H1 (cell line): ENCODE results near the gene SSR2. TPM values are rescaled to one million over a fixed set of nuclear protein-coding genes. Genes with fewer than 3 reads are reported as not detected.

Experiments
- CTCF ChIA-PET: fragments of 300-600 bp; sonication (Branson Sonifier 250); formaldehyde crosslinking; loops from one replicate; lab custom pipeline; 2021; ENCODE audit not compliant: partially characterized antibody; lab: Charles Lee
- POLR2A ChIA-PET: fragments of 300-600 bp; sonication (Branson Sonifier 250); formaldehyde crosslinking; loops from one replicate; lab custom pipeline; 2021; ENCODE audit warnings: inconsistent platforms; ENCODE audit not compliant: partially characterized antibody; lab: Charles Lee
- DNase-seq, 2 experiments: peaks; one replicate each; pipeline versions ENCODE4 v3.0.0 to v3.0.0-alpha.2; 2010 to 2022; ENCODE audit warnings: low spot score in 2 of 2, low read depth in 1 of 2, mixed read lengths in 1 of 2
- FAIRE-seq: peaks from 2 replicates; lab custom pipeline; 2011; peaks lifted over from hg19 to GRCh38; lab: Jason Lieb, UNC
- H2AFZ ChIP-seq: 2 replicates; pipeline ENCODE4 v1.8.1; 2012; ENCODE audit warnings: low read length, inconsistent platforms
- H2AK5ac ChIP-seq: 2 replicates; pipeline ENCODE4 v1.6.1; 2013; ENCODE audit warnings: low read depth, low read length
- H2BK120ac ChIP-seq: replicated peaks from 2 replicates; pipeline ENCODE3; 2013; ENCODE audit warnings: low read depth, low read length, inconsistent platforms
- H2BK12ac ChIP-seq: 2 replicates; pipeline ENCODE4 v1.6.1; 2013; ENCODE audit warnings: low read depth, low read length
- H2BK15ac ChIP-seq: 2 replicates; pipeline ENCODE4 v1.6.1; 2013; ENCODE audit warnings: low read length
- H2BK20ac ChIP-seq: 2 replicates; pipeline ENCODE4 v1.6.1; 2013; ENCODE audit warnings: low read length
- H2BK5ac ChIP-seq: 2 replicates; pipeline ENCODE4 v1.6.1; 2013; ENCODE audit warnings: low read depth, low read length
- H3K14ac ChIP-seq: 2 replicates; pipeline ENCODE4 v1.6.1; 2013; ENCODE audit warnings: inconsistent platforms; ENCODE audit not compliant: insufficient read length
- H3K18ac ChIP-seq: 2 replicates; pipeline ENCODE4 v1.6.1; 2013; ENCODE audit warnings: low read length; ENCODE audit errors: extremely low read depth
- H3K23ac ChIP-seq: 2 replicates; pipeline ENCODE4 v1.6.1; 2013; ENCODE audit warnings: inconsistent platforms; ENCODE audit not compliant: insufficient read length
- H3K23me2 ChIP-seq: 2 replicates; pipeline ENCODE4 v1.6.1; 2013; ENCODE audit warnings: low read depth, low read length
- H3K27ac ChIP-seq: 2 replicates; pipeline ENCODE4 v1.6.1; 2011; ENCODE audit warnings: low read depth, low read length, inconsistent platforms
- H3K27me3 ChIP-seq, 4 experiments: replicated peaks in 1 of 4; 1 replicate in 1 of 4; 2 replicates in 3 of 4; pipeline versions ENCODE4 v1.6.1 to v1.8.1; 2011 to 2013; ENCODE audit warnings: low read length in 3 of 4, mild to moderate bottlenecking in 3 of 4, inconsistent platforms in 2 of 4, mixed read lengths in 2 of 4, moderate library complexity in 1 of 4; ENCODE audit not compliant: control insufficient read depth in 3 of 4, insufficient read depth in 3 of 4; ENCODE audit errors: extremely low read depth in 1 of 4
- H3K36me3 ChIP-seq, 4 experiments: 2 replicates each; pipeline versions ENCODE4 v1.6.1 to v1.8.1; 2011 to 2013; ENCODE audit warnings: mild to moderate bottlenecking in 4 of 4, low read length in 3 of 4, moderate library complexity in 2 of 4, control low read depth in 1 of 4, inconsistent platforms in 1 of 4; ENCODE audit not compliant: insufficient read depth in 4 of 4, control insufficient read depth in 2 of 4
- H3K4ac ChIP-seq: replicated peaks from 2 replicates; pipeline ENCODE3; 2013; ENCODE audit warnings: low read length, low read depth, mixed read lengths, inconsistent platforms; ENCODE audit not compliant: insufficient read length
- H3K4me1 ChIP-seq, 4 experiments: replicated peaks in 1 of 4; 1 replicate in 1 of 4; 2 replicates in 3 of 4; pipeline versions ENCODE4 v1.6.1 to v1.8.1; 2011 to 2013; ENCODE audit warnings: low read length in 3 of 4, inconsistent platforms in 2 of 4, mixed read lengths in 1 of 4; ENCODE audit not compliant: insufficient read depth in 4 of 4, control insufficient read depth in 3 of 4
- H3K4me2 ChIP-seq, 2 experiments: 2 replicates each; pipeline versions ENCODE4 v1.6.1 to v1.8.1; 2011 to 2013; ENCODE audit warnings: low read depth in 2 of 2, low read length in 2 of 2, control low read depth in 1 of 2, inconsistent platforms in 1 of 2, mild to moderate bottlenecking in 1 of 2; ENCODE audit not compliant: insufficient read depth in 1 of 2
- H3K4me3 ChIP-seq, 4 experiments: fragments of 200-600, 300-600 bp in 1 of 4; sonication (generic), shearing (Covaris generic), sonication (Bioruptor Twin) in 1 of 4; 2 replicates each; pipeline versions ENCODE4 v1.5.1 to v1.8.1; 2011 to 2016; ENCODE audit warnings: low read length in 4 of 4, low read depth in 3 of 4, control low read depth in 2 of 4, inconsistent platforms in 2 of 4, mild to moderate bottlenecking in 2 of 4, mixed read lengths in 1 of 4, moderate library complexity in 1 of 4; ENCODE audit not compliant: insufficient read depth in 2 of 4; ENCODE audit errors: extremely low read depth in 1 of 4
- H3K56ac ChIP-seq: replicated peaks from 2 replicates; pipeline ENCODE3; 2013; ENCODE audit warnings: low read depth, mild to moderate bottlenecking, mixed read lengths, low read length, inconsistent platforms; ENCODE audit not compliant: insufficient read length
- H3K79me1 ChIP-seq: 2 replicates; pipeline ENCODE4 v1.6.1; 2013; ENCODE audit warnings: low read depth, low read length, control low read depth
- H3K79me2 ChIP-seq, 2 experiments: 2 replicates each; pipeline versions ENCODE4 v1.6.1 to v1.8.1; 2012 to 2013; ENCODE audit warnings: low read length in 2 of 2, mild to moderate bottlenecking in 2 of 2, inconsistent platforms in 1 of 2; ENCODE audit not compliant: insufficient read depth in 2 of 2, control insufficient read depth in 1 of 2
- H3K9ac ChIP-seq, 4 experiments: replicated peaks in 1 of 4; 1 replicate in 1 of 4; 2 replicates in 3 of 4; pipeline versions ENCODE4 v1.6.1 to v1.8.1; 2011 to 2013; ENCODE audit warnings: low read depth in 3 of 4, low read length in 3 of 4, control low read depth in 2 of 4, mild to moderate bottlenecking in 2 of 4, moderate library complexity in 2 of 4, inconsistent platforms in 1 of 4; ENCODE audit errors: extremely low read depth in 1 of 4
- H3K9me3 ChIP-seq, 2 experiments: 2 replicates each; pipeline versions ENCODE4 v1.6.1 to v1.8.1; 2012 to 2013; ENCODE audit warnings: mild to moderate bottlenecking in 2 of 2, moderate library complexity in 2 of 2, control low read depth in 1 of 2, inconsistent platforms in 1 of 2, low read depth in 1 of 2, low read length in 1 of 2, mixed read lengths in 1 of 2; ENCODE audit not compliant: insufficient read depth in 2 of 2
- H4K20me1 ChIP-seq, 2 experiments: replicated peaks in 1 of 2; 2 replicates each; pipeline versions ENCODE3 to v1.8.1; 2011 to 2013; ENCODE audit warnings: inconsistent platforms in 2 of 2, low read length in 2 of 2, mild to moderate bottlenecking in 1 of 2; ENCODE audit not compliant: insufficient read depth in 2 of 2, control insufficient read depth in 1 of 2
- H4K5ac ChIP-seq: 2 replicates; pipeline ENCODE4 v1.6.1; 2013; ENCODE audit warnings: low read length, low read depth, mixed read lengths, inconsistent platforms; ENCODE audit not compliant: insufficient read length
- H4K8ac ChIP-seq: 2 replicates; pipeline ENCODE4 v1.8.0; 2013; ENCODE audit warnings: mild to moderate bottlenecking, moderate library complexity, low read length, inconsistent platforms; ENCODE audit not compliant: insufficient read depth; ENCODE audit errors: extremely low read depth
- H4K91ac ChIP-seq: replicated peaks from 2 replicates; pipeline ENCODE3; 2013; ENCODE audit warnings: low read length, mixed read lengths, inconsistent platforms; ENCODE audit not compliant: insufficient read length
- HDAC6 ChIP-seq: IDR thresholded peaks from one replicate; pipeline ENCODE4 v1.7.1; 2012; ENCODE audit warnings: low read depth, mild to moderate bottlenecking, inconsistent platforms, low read length, moderate library complexity
- POLR2A ChIP-seq, 2 experiments: IDR thresholded peaks; 1 replicate in 1 of 2; 2 replicates in 1 of 2; pipeline ENCODE4 v1.6.1; 2011; ENCODE audit warnings: low read depth in 2 of 2, low read length in 2 of 2, mild to moderate bottlenecking in 2 of 2; ENCODE audit errors: control extremely low read depth in 1 of 2
- RNF2 ChIP-seq: fragments of 200-900, 300-1000 bp; sonication (generic); IDR thresholded peaks from 2 replicates; pipeline ENCODE4 v1.7.1; 2016; ENCODE audit warnings: borderline replicate concordance, low read depth, mild to moderate bottlenecking, antibody characterized with exemption, low read length; ENCODE audit not compliant: poor library complexity, severe bottlenecking; ENCODE audit errors: missing control alignments
- SIX5 ChIP-seq: IDR thresholded peaks from 2 replicates; pipeline ENCODE4 v1.6.1; 2011; ENCODE audit warnings: mild to moderate bottlenecking, low read depth, low read length
- WGBS, 2 experiments: shearing (Covaris generic) in 1 of 2; methylation state at CpG; one replicate each; pipeline versions ENCODE4 v1.1.6 to v1.1.7; 2013 to 2015; ENCODE audit warnings: low lambda C conversion rate in 2 of 2, mixed read lengths in 2 of 2, inconsistent platforms in 1 of 2, low coverage in 1 of 2, missing lambda C conversion rate in 1 of 2; ENCODE audit not compliant: insufficient replicate concordance in 2 of 2, insufficient coverage in 1 of 2, insufficient read length in 1 of 2; ENCODE audit errors: extremely low coverage in 1 of 2, missing lambda C conversion rate in 1 of 2; 5-methylcytosine and 5-hydroxymethylcytosine counted together
- polyA plus RNA-seq, 7 experiments: library from polyadenylated mRNA; depleted of rRNA in 3 of 7; stranded (reverse) in 5 of 7; unstranded in 2 of 7; fragments of >200 nt in 5 of 7; fragments of 200-250 nt in 2 of 7; gene quantifications; 1 replicate in 5 of 7; 2 replicates in 1 of 7; 4 replicates in 1 of 7; pipeline versions ENCODE4 v1.2.1 to v1.2.3, GENCODE V29; 2011 to 2013; ENCODE audit warnings: missing spikeins in 2 of 7, mixed read lengths in 2 of 7
- total RNA-seq: library from RNA; stranded (reverse); fragmentation: NEBNext Ultra II Directional; extraction: Animal tissue kit (Norgen Biotek cat#: 25700); gene quantifications from 2 replicates; pipeline ENCODE4 v1.2.1, GENCODE V29; 2021

The SSR2 gene
- total and polyA plus RNA-seq, 2 of the 8 experiments (the other 6 are each of a cell fraction or from before 2014, with no cell fraction given): 190 to 648 TPM

DNA sequence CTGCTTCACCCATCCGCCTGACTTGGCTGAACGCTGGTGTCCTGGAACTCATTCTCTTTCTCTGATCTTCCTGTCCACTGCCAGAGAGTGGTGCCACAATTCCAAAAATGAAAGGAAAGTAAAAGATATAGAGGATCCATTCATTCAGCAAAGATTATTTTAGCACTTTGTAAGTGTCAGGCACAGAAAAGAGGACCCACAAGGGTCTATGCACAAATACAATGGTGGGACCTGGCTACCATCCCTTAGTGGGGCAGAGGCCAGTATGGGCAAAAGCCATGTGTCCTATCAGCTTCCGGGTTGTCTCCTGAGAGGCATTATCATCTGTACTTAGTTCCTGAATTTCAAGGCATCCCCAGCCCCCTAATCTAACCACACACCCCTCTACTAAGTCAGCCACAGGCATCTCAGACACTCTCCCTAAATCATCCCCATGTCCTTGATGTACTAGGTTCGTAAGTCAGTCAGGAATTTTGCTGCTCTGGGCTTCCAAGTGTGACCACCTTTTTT, 19.0 kb downstream of the SSR2 start:
- Histone ChIP-seq H3K4me3 (no peak overlapping the region), H4K8ac (no peak overlapping the region), H3K23me2 (no peaks in the 10 kb centered on the region), H4K91ac (no peak overlapping the region), H2BK12ac (no peak overlapping the region), H2AK5ac (no peak overlapping the region), H3K56ac (no peak overlapping the region), H2AFZ (no peak overlapping the region), H3K79me1 (no peaks in the 10 kb centered on the region; the same call in 1 of the 2 replicates), H3K9ac (no peak overlapping the region), H4K5ac (no peak overlapping the region), H2BK20ac (no peak overlapping the region), H3K4me2 (no peak overlapping the region), H3K27ac (no peak overlapping the region), H3K36me3 (no peaks in the 10 kb centered on the region), H2BK5ac (no peak overlapping the region), H3K23ac (no peak overlapping the region), H3K4me1 (peaks cover 0 to 4% (median under 1%) of the 10 kb centered on the region in 4 experiments; a peak in 3 of 7 replicates), H3K79me2 (no peaks in the 10 kb centered on the region), H2BK120ac (no peak overlapping the region), H4K20me1 (no peaks in the 10 kb centered on the region), H3K9me3 (no peaks in the 10 kb centered on the region), H2BK15ac (no peak overlapping the region), H3K14ac (no peak overlapping the region), H3K4ac (no peak overlapping the region), H3K27me3 (no peaks in the 10 kb centered on the region), H3K18ac (no peak overlapping the region)
- DNase-seq: no peak
- CTCF ChIA-PET: interaction anchor here (0.6 to 9.3 kb wide), 12 partner anchors 12 to 140 kb away, joined by 3 to 77 read pairs (median 4); partner anchors contain the start of gene SSR2
- 85% methylated on average over 4 of the region's 4 CpGs; no CpG with 5 or more reads in 1 of the 2 experiments for WGBS, 2 experiments
- POLR2A ChIA-PET: interaction anchor here (1.4 kb wide), 1 partner anchor 61 kb away, joined by 6 read pairs; the partner anchor contains the start of gene RXFP4
- no peak for FAIRE-seq
- TF ChIP-seq SIX5 (no peak), POLR2A (IDR thresholded peaks at IDR 0.05; ENCODE audit: control extremely low read depth in 1 of 2, low read depth in 2 of 2, low read length in 2 of 2) (no peak), HDAC6 (no peak), RNF2 (no peak)
- TF ChIP-seq, all 59 proteins: peak for 0
